Vagina (tissue), 2 donors: Measurements from ENCODE around the gene SERGEF.

Experiments
- POLR2A ChIP-seq, 2 donors: fragments of 450-650 bp; IDR thresholded peaks; one replicate each; pipeline ENCODE4 v1.6.1; 2017; ENCODE audit warnings: antibody characterized with exemption in 2 of 2, mild to moderate bottlenecking in 2 of 2, moderate library complexity in 2 of 2
- POLR2AphosphoS5 ChIP-seq, 2 donors: sonication (generic); formaldehyde crosslinking; IDR thresholded peaks; one replicate each; pipeline ENCODE4 v1.9.0; 2017; ENCODE audit warnings: antibody characterized with exemption in 2 of 2, mild to moderate bottlenecking in 2 of 2, low read depth in 1 of 2; ENCODE audit not compliant: insufficient read depth in 1 of 2
- TF ChIP-seq, protein P1 (sequence below), 3 experiments: fragments of 450-650 bp in 2 of 3; fragments of 200-600 bp in 1 of 3; sonication (generic) in 1 of 3; IDR thresholded peaks; one replicate each; pipeline ENCODE4 v1.5.1; 2017 to 2019; ENCODE audit warnings: antibody characterized with exemption in 3 of 3, mild to moderate bottlenecking in 2 of 3, moderate library complexity in 2 of 3

DNA sequence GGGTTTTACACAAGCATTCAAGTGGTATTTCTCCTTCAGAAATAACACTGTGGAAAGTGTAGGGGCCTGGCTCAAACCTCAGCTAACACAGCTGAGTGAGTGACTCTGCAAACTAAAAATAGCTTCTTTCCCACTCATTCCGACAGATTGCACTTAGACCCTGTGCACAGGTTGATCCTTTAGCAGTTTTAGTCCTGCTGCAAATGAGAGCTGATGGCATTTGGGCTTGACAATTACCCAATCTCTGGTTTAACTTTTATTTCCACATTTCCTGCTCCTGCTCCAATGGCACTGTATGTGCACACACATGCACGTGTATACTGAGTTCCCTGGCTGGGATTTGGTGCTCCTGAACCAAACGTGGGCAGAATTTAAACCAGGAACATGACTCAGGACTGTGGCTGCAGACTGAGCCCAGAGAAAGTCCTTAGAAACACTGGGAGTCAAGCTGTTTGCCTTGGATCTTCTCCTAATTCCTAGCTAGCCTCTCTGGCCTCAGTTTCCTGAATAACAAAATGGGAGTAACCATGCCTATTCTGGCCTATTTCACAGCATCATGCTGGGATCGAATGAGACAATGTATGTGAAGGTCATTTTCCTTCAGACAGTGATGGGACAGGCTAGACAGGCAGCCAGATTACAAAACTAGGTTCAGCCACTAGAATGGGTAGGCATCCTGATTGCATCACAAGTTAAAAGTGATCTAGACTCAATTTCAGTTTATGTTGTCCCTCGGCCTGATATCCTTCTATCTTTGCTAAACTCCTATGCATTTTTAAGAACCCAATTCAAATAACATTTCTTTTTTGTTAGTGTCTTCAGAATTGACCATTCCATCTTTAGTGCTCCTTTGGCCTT is 58.2 kb downstream of the SERGEF start:
- no peak for TF ChIP-seq POLR2A (IDR thresholded peaks at IDR 0.05)
- TF ChIP-seq, protein P1, sequence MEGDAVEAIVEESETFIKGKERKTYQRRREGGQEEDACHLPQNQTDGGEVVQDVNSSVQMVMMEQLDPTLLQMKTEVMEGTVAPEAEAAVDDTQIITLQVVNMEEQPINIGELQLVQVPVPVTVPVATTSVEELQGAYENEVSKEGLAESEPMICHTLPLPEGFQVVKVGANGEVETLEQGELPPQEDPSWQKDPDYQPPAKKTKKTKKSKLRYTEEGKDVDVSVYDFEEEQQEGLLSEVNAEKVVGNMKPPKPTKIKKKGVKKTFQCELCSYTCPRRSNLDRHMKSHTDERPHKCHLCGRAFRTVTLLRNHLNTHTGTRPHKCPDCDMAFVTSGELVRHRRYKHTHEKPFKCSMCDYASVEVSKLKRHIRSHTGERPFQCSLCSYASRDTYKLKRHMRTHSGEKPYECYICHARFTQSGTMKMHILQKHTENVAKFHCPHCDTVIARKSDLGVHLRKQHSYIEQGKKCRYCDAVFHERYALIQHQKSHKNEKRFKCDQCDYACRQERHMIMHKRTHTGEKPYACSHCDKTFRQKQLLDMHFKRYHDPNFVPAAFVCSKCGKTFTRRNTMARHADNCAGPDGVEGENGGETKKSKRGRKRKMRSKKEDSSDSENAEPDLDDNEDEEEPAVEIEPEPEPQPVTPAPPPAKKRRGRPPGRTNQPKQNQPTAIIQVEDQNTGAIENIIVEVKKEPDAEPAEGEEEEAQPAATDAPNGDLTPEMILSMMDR (IDR thresholded peaks at IDR 0.05): no peak
- TF ChIP-seq POLR2AphosphoS5 (IDR thresholded peaks at IDR 0.05; ENCODE audit: insufficient read depth in 1 of 2, low read depth in 1 of 2): no peak
